ENCODE measurements around the gene ADCY4.

ADCY4 gene

DNA sequence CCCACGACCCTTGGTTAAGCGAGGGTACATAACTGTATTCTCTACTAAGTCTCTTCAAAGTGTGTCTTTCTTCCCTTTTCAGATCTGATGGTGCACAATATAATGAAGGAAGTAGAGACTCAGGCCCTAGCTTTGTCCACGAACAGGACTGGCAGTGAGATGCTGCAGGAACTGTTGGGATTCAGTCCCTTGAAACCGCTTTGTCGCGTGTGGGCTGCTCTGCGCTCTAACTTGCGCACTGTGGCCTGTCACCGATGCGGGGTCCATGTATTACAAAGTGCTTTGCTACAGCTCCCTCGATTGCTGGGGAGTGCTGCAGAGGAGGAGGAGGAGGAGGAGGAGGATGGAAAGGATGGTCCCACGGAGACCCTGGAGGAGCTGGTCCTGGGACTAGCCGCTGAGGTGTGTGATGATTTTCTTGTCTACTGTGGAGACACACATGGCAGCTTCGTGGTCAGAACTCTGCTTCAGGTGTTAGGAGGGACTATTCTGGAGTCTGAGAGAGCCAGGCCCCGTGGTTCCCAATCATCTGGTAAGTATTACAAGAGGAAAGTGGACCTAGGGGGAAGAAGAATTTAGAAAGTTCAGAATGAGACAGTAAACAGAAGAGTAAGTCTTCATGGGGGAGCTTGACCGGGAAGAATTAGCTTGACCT is 34.4 kb downstream of the ADCY4 start:
- peak overlapping the region; percentile 93 for H3K4me3 ChIP-seq (ENCODE audit: low read depth, low read length)

DNA sequence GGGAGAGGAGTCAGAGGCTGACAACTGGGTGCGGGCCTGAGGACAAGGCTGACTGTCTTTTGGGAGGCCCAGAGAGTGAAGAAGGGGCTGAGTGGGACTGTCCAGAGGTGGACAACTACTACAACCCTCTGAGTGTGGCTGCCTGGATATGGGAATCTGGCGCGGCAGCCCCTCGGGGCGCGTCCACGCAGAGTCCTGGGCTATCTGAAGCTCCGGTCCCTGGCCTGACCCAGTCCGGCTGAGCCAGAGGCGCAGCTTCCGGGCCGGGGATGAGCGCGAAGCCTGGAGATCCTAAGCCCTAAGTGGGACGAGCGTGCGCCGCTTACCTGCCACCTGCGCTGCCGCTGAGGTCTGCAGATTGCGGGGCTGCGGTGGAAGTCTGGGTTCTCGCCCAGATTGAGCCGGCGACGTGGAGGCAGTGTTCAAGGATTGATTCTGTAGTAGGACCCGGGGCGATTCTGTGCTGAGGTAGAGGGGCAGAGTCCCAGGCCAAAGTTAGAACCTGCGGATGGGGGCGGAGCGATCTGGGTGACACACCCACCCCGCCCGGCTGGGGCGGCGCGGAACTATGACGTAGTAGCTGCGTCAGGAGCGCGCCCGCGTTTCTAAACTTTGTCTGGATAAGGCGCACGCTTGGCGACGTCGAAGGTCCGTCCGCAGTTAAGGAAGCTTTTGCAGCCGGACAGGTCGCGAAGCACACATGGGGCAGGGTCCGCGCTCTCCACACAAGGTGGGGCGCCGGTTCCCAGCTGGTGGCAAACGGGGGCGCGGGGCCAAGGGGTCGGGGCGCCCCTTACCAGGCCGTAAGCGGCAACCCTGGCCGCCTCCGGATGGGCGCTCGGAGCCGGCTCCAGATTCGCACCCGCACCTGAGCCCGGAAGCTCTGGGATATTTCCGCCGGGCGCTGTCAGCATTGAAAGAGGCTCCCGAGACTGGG is 35.3 kb downstream of the ADCY4 start, which contains the start of the genes DHRS1 and NOP9:
Gene DHRS1 (minus strand): TSS at position 526 of the 937 bp plus-strand sequence. CDS start 674 bp downstream, outside the sequence.
Gene NOP9 (plus strand): TSS at position 596 of the 937 bp plus-strand sequence. CDS start 105 bp downstream, at position 701.
- peak within 1 kb of the TSS; percentile 93 for H3K4me3 ChIP-seq (ENCODE audit: low read depth, low read length)

- peak overlapping the region; percentile 93 for H3K4me3 ChIP-seq (ENCODE audit: low read depth, low read length)
Observed at GRCh38 chr14:24298892-24299254, 36.0 kb downstream of the ADCY4 start.

GRCh38 chr14:24297190-24297964 is 37.5 kb downstream of the ADCY4 start:
- no peak overlapping the region for H3K4me3 ChIP-seq (ENCODE audit: low read depth, low read length)

DNA sequence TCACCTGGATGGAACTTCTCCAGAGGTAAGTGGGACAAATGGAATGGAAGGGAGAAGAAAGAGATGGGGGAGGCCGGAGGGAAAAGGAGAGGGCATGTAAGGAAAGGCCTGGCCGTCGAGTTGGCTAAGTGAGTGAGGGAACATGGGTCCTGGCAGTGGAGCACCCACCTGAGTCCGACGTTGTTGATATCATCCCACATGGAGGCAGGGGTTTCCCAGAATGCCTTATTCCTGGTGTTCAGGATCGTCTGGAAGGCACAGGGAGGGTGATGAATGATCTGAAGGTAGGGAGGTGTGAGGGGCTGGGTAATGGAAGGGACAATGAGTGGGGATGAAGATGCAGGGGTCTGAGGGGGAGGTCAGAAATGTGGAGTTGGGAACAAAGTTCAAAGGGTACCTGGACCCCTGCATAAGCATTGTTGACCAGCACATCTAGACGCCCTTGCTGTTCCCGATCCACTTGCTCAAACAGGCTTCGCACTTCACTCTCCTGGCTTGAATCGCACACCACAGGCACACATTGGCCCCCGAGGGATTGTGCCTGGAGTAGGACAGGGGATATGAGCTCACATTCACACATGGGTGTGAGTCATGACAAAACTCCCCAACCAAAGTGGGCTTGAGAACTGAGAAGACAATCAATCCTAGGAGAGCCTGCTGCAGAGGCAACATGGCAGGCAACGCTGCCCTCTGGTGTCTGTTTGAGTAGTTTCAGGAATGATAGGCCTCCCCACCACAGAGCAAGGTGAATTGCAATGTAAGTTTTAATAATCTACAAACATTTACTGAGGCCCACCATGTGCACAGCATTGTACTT is 38.3 kb downstream of the ADCY4 start:
- no peak overlapping the region for H3K4me3 ChIP-seq (ENCODE audit: low read depth, low read length)

GRCh38 chr14:24293525-24293924 is 41.3 kb downstream of the ADCY4 start:
- no peak overlapping the region for H3K4me3 ChIP-seq (ENCODE audit: low read depth, low read length)

- no peak overlapping the region for H3K4me3 ChIP-seq (ENCODE audit: low read depth, low read length)
Observed at GRCh38 chr14:24292118-24292807, 42.6 kb downstream of the ADCY4 start.

DNA sequence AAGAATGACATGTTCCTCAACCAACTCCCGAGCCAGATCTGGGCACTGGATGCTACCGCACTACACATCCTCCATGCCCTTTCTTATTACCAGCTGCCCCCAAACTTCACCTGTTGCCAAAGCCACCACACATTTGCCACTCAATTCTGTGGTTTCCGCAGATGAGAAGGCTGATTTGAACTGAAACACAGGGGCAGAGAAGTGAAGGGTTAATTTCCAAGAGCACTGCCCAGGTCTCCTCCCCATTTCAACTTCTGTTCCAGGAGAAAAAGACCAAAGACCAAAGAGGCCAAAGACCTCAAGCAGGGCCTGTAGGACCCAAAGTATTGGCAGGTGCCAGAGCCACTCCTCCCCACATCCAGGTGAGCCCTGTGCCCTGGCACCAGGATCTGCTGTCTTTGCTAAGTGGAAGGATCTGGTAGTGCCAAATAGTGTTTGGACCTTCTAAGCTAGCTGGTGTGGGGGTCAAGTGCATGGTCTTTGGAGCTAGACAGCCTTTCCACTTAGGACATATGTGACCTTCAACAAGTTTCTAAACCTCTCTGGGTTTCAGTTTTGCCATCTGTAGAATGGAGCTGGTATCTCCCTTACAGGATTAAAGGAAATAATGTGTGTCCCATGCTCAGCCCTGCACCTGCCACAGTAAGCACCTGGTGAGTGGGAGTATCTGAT is 43.3 kb downstream of the ADCY4 start:
- no peak overlapping the region for H3K4me3 ChIP-seq (ENCODE audit: low read depth, low read length)

DNA sequence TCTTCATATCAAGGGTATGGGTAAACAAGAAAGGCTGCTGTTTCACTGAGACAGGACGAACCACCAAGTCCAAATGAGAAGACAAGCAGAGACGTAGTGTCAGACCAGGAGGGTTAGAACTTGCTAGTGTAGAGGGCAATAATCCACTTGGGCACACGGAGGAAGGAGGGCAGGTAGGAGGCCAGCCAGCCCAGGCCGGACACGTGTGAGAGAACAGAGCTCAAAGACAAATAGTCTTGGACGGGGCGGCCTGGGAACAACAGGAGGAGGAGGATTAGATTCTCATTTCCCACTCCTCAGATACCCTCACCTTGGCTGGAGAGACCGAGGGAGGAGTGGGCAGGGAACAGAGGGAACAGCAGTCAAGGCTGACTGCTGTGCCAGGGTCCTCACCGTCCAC is 44.1 kb downstream of the ADCY4 start:
- no peak overlapping the region for H3K4me3 ChIP-seq (ENCODE audit: low read depth, low read length)

DNA sequence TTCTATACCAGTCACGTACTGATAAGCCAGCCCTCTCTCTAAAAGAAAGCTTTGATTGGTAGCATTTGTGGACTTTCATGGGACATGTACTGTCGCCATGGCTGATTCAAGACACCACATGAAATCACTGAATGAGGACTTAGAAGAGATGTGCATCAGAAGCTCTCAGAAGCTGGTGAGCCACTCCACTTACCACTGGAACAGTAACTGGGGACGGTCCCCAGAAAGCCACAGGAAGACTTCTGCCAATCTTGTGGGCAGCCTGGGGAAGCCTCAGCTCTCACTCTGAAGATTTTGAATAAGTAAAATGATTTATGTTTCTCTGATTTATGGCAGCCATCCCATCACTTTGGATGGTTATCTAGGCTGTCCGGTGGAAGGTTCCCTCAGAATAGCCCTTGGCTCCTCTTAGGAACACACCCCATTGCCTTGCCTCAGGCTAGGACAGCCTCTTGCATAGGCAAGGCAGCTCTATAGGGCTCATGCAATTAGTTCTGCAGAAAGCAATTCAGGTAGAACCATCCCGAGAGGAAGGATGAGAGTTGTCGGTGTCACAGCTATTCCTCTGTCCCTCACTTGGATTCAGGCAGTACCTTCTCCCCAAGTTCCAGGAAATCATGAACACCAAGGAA is 45.1 kb downstream of the ADCY4 start:
- H3K4me3 ChIP-seq (ENCODE audit: low read depth, low read length), result no peak overlapping the region

DNA sequence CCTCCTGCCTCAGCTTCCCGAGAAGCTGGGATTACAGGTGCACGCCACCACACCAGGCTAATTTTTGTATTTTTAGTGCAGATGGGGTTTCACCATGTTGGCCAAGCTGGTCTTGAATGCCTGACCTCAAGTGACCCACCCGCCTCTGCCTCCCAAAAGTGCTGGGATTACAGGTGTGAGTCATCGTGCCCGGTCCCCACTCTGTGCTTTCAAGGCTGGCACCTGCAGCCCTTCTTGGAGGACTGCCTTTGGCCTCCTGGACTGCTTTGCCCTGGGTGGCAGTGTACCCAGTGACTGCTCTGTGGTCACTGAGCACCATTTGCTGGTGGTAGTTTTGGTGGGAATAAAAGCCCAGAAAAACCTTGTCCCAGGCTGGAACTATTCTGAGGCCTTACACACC is 47.9 kb downstream of the ADCY4 start:
- no peak overlapping the region for H3K4me3 ChIP-seq (ENCODE audit: low read depth, low read length)

DNA sequence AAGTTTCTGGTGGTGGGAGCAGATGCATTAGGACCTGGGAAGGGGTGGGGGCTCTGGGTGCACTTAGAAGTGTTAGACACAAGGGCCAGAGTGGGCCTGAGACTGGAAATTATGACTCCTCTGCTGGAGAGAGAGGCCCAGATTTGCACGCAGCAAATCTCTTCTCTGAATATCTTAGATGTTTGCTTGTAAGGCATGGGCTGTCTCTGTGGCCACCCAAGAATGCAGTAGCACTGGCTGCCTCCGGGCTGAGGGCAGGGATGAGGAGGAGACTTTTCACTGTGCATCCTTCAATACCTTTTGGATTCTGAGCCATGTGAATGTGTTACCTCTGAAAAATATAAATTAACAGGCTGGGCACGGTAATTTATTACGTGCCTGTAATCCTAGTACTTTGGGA is 49.5 kb downstream of the ADCY4 start:
- no peak overlapping the region for H3K4me3 ChIP-seq (ENCODE audit: low read depth, low read length)

- no peak overlapping the region for H3K4me3 ChIP-seq (ENCODE audit: low read depth, low read length)
Observed at GRCh38 chr14:24284501-24285035, 50.3 kb downstream of the ADCY4 start.

DNA sequence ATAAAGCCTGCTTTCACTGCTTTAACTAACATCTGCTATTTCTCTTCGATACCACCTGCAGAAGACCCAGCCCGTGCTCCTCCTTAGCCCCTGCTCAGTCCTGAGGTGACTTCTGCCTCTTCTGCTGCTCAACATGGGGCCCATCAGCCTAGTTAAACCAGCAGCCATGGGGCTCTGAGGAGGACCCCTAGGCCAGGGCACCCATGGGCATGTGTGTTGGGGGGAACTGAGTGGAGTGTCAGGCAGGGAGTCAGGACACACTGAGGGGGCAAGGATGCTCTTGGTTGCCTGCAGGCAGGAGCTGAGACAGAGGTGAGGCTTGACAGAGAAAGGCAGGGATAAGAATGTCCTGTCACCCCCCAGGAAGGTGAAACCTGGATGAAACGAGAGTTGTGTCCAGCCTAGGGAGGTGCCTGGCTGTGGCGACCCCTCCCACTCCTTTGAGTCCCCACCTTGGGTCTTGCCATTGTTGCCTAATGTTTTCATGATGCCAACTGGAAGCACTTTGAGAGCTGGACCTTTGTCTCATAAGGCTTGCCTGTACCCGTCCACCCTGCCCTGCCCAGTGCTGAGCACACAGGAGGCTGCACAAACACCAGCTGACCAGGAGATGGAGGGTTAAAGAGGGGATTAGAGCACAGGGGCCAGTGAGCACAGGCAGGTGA is 50.9 kb downstream of the ADCY4 start:
- no peak overlapping the region for H3K4me3 ChIP-seq (ENCODE audit: low read depth, low read length)

- H3K4me3 ChIP-seq (ENCODE audit: low read depth, low read length), result no peak overlapping the region
Observed at GRCh38 chr14:24282736-24283135, 52.1 kb downstream of the ADCY4 start.

DNA sequence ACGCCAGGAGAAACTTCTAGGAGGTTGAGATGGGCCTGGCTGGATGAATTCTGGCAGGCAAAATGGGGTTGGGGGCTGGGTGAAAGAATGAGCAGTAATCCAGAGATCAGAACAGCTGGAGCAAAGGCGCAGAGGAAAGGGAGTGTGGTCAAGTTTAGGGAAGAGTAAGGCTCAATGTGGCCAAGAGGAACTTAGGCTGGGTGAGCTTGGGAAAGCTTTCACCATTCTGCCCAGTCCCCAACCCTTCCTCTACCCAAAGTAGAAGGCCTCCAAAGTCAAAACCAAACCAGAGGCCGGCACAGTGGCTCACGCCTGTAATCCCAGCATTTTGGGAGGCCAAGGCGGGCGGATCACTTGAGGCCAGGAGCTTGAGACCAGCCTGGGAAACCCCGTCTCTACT is 53.2 kb downstream of the ADCY4 start:
- H3K4me3 ChIP-seq (ENCODE audit: low read depth, low read length), result no peak overlapping the region

GRCh38 chr14:24280797-24281460 is 53.9 kb downstream of the ADCY4 start:
- no peak overlapping the region for H3K4me3 ChIP-seq (ENCODE audit: low read depth, low read length)

Data from iPS-11a (cell line).